Naive B cell (primary cell): ENCODE measurements around the gene NLRC3. TPM values are rescaled to one million over a fixed set of nuclear protein-coding genes. Genes with fewer than 3 reads are reported as not detected.

ENCODE experiments used
- ATAC-seq, 2 donors: fragments of 150-1000 bp; cut with Tn5 transposase; 2 replicates each; pipeline ENCODE4 v1.10.0; 2021; ENCODE audit warnings: low read depth in 2 of 2, mild to moderate bottlenecking in 2 of 2, moderate library complexity in 2 of 2
- DNase-seq: peaks from one replicate; pipeline ENCODE4 v3.0.0; 2022
- H3K27ac Mint-ChIP-seq, 6 donors: one replicate each; pipeline ENCODE4 v1.8.0; 2020 to 2022; ENCODE audit warnings: mild to moderate bottlenecking in 6 of 6, mixed read lengths in 6 of 6, moderate library complexity in 5 of 6, inconsistent platforms in 2 of 6
- H3K27me3 Mint-ChIP-seq, 3 donors: one replicate each; pipeline ENCODE4 v1.8.0; 2021 to 2022; ENCODE audit warnings: mixed read lengths in 3 of 3, mild to moderate bottlenecking in 1 of 3
- H3K36me3 Mint-ChIP-seq, 2 donors: one replicate each; pipeline ENCODE4 v1.8.0; 2020 to 2022; ENCODE audit warnings: mixed read lengths in 2 of 2, inconsistent platforms in 1 of 2, mild to moderate bottlenecking in 1 of 2
- H3K4me1 Mint-ChIP-seq, 3 donors: one replicate each; pipeline ENCODE4 v1.8.0; 2020 to 2022; ENCODE audit warnings: mixed read lengths in 3 of 3, inconsistent platforms in 1 of 3, mild to moderate bottlenecking in 1 of 3, moderate library complexity in 1 of 3
- H3K4me3 Mint-ChIP-seq, 8 donors: one replicate each; pipeline ENCODE4 v1.8.0; 2020 to 2022; ENCODE audit warnings: mild to moderate bottlenecking in 8 of 8, mixed read lengths in 8 of 8, moderate library complexity in 8 of 8, inconsistent platforms in 2 of 8
- H3K9me3 Mint-ChIP-seq, 7 donors: one replicate each; pipeline ENCODE4 v1.8.0; 2020 to 2022; ENCODE audit warnings: mixed read lengths in 7 of 7, mild to moderate bottlenecking in 5 of 7, inconsistent platforms in 2 of 7, moderate library complexity in 1 of 7
- polyA plus RNA-seq, 6 donors: library from polyadenylated mRNA; unstranded; fragments of 300-500 nt; fragmentation: Illumina TruSeq; gene quantifications; one replicate each; pipeline ENCODE4 v1.2.3, GENCODE V29; 2021; ENCODE audit warnings: low read depth in 6 of 6

Gene NLRC3
- polyA plus RNA-seq, 6 donors from 2014 or later = 7.9 to 20.8 (median 11.2) TPM

DNA sequence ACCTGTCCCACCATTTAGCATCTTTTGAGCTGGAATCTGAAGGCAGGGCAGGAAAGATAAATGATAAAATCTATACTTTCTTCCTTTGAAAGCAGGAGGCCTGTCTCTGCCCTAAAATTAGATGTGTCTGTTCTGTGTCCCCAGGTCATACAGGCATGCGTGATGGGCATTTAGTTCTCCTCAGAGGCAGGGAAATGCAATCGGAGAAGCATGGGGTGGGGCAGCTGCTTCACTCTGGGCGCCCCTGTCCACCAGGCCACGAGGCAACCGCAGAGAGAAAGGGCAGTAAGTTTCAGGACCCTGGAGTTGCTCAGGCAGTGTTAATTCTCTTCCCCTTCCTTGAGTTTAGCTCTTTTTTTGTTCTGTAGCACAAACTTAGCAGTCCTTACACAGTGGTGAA is 51.3 kb downstream of the NLRC3 start:
- H3K27me3 Mint-ChIP-seq = no peaks in the 10 kb centered on the region
- peaks cover 2 to 4% of the 10 kb centered on the region in 2 donors for H3K36me3 Mint-ChIP-seq
- no peak for ATAC-seq

DNA sequence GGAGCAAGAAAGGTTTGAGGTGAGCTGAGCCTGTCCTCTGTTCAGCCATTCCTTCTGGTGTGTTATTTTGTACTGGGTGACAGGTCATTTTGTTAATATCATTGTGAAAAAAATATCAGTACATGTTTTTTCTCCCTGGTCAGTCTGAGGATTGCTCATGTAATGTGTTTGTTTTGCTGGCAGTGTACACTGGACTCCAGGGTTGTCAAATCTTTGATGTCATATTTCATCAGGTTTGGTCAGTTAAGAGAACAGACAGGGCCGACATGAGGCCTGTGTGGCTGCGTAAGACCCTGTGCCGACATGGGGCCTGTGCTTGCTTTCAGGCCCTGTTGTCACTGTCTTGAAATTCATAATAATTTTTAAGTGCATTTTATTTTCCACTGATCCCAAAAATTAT is 53.9 kb downstream of the NLRC3 start:
- Mint-ChIP-seq H3K4me3 (no peak overlapping the region), H3K36me3 (peaks cover 9 to 15% of the 10 kb centered on the region in 2 donors), H3K27me3 (no peaks in the 10 kb centered on the region), H3K4me1 (peaks cover 9 to 12% (median 12%) of the 10 kb centered on the region in 3 donors), H3K27ac (no peak overlapping the region), H3K9me3 (no peaks in the 10 kb centered on the region)
- DNase-seq (no peak), ATAC-seq (no peak)

More for the DNA sequence above, 51.3 kb downstream of the NLRC3 start:
- no peaks in the 10 kb centered on the region for H3K9me3 Mint-ChIP-seq
- H3K27ac Mint-ChIP-seq = peak overlapping the region in 1 of 6 donors; percentile 71
- H3K4me3 Mint-ChIP-seq = no peak overlapping the region
- DNase-seq = no peak
- H3K4me1 Mint-ChIP-seq = peaks cover 9 to 14% (median 13%) of the 10 kb centered on the region in 3 donors

DNA sequence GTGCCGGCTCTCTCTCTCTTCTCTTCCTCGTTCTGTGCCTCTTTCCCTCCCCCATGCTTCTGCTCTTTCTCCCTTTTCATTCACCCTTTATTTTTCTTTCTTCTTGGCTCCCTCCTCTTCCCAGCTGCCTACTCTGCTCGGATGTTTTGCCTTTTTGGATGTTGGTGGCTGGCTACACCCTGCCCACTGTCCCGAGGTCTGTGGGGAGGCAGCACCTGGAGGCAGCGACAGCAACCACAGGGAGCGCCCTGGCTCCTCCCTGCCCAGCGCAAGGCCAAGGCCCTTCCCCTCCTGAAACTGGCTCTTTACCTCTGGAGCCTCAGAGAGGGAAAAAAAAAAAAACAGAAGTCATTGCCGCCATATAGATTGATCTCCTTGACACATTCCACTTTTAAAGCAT is 56.4 kb downstream of the NLRC3 start:
- no peak overlapping the region for H3K4me3 Mint-ChIP-seq
- H3K36me3 Mint-ChIP-seq = peaks cover 9 to 26% of the 10 kb centered on the region in 2 donors
- H3K27ac Mint-ChIP-seq = peak overlapping the region in 1 of 6 donors; percentile 48
- H3K27me3 Mint-ChIP-seq = no peaks in the 10 kb centered on the region
- no peaks in the 10 kb centered on the region for H3K4me1 Mint-ChIP-seq
- ATAC-seq (no peak), DNase-seq (no peak)
- no peaks in the 10 kb centered on the region for H3K9me3 Mint-ChIP-seq

DNA sequence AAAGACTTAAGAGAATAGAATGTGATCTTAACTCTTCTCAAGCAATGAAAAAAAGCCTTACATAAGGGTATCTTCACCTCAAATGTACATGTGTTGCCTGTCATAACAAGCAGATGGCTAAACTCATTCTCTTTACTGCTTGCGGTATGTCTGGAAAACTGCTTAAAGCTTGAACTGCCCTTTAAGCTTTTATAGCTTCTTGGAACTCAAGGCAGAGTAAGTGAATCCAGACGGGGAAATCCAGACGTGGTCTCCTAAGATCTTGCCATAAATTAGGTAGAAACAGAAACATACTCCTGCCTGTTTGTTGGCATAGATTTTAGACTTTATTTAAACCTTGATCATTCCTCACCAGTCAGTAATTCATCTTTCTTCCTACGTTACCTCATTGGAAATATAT is 56.8 kb downstream of the NLRC3 start:
- ATAC-seq = no peak
- no peak for DNase-seq
- peaks cover 9 to 28% of the 10 kb centered on the region in 2 donors for H3K36me3 Mint-ChIP-seq
- H3K4me3 Mint-ChIP-seq = no peak overlapping the region
- H3K27me3 Mint-ChIP-seq = no peaks in the 10 kb centered on the region
- peak overlapping the region in 1 of 6 donors; percentile 48 for H3K27ac Mint-ChIP-seq
- no peaks in the 10 kb centered on the region for H3K4me1 Mint-ChIP-seq
- no peaks in the 10 kb centered on the region for H3K9me3 Mint-ChIP-seq

DNA sequence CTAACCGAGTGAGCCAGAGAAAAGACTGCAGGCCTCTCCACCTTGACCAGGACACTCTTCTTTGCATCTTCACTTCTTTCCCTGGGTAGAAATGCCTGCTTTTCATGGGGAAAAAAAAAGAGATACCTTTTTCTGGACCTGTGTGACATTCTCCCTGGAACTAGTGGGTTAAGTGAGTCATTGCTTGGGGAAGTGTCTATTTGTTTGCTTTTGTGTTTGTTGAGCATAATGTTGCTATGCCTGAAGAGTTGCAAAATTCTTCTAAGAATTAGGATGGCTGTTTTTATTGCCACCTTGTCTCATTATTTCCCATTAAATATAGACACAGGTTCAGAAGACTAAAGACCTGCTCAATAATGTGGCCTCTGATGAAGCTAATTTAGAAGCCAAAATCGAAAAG is 57.6 kb downstream of the NLRC3 start:
- H3K9me3 Mint-ChIP-seq = no peaks in the 10 kb centered on the region
- no peaks in the 10 kb centered on the region for H3K4me1 Mint-ChIP-seq
- H3K36me3 Mint-ChIP-seq = peaks cover 9 to 28% of the 10 kb centered on the region in 2 donors
- no peaks in the 10 kb centered on the region for H3K27me3 Mint-ChIP-seq
- ATAC-seq = no peak
- no peak overlapping the region for H3K4me3 Mint-ChIP-seq
- no peak for DNase-seq
- peak overlapping the region in 2 of 6 donors; percentile 41 to 42 for H3K27ac Mint-ChIP-seq

DNA sequence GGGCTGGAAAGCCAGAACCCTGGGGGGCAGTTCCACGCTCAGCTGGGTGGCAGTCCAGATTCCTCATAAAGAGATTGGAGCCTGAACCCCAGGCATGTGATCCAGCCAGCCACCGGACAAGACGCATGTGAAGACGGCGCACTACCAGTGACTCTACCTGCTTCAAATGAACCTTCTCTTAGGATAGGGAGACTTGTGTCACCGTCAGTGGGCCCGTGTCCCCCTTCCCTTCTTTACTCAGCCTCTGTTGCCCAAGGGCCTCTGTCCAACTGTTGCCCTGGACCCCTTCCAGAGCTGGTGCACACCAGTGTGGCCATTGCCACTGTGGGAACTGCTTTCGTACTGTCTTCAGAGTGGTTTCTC is 58.2 kb downstream of the NLRC3 start:
- DNase-seq (no peak), ATAC-seq (no peak)
- Mint-ChIP-seq H3K36me3 (peaks cover 9 to 29% of the 10 kb centered on the region in 2 donors), H3K27me3 (no peaks in the 10 kb centered on the region), H3K27ac (no peak overlapping the region), H3K4me1 (no peaks in the 10 kb centered on the region), H3K9me3 (no peaks in the 10 kb centered on the region), H3K4me3 (no peak overlapping the region)

DNA sequence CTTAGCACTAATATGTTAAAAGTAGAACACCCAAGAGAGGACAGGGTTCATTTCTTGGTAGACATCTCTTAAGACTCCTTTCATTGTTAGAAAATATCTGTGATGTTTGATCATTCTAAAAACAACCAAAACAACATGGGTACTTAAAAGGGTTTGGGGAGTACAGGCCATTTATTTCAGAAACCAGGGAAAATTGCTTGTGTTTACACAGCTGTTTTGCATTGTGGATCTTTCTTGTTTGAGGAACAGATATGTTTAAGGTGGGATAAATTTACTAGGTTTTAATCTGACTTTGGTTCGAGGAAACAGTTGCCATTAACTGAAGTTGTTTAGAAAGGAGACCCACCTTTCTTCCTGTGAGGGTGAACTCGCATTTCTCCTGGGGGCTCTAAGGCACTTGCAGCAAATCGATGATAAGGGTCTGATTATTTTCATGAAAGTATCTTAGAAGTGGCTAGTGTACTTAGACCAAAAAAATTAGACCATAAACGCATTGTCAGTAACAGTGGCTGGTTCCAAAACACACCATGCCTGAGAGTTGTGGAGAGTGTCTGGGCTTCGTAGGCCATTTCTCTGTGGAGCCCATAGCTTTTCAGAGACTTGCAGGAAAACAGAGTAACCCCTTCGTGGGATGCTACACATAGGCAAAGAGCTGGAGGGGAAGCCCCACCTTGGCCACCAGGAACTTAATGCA is 58.8 kb downstream of the NLRC3 start:
- no peak overlapping the region for H3K27ac Mint-ChIP-seq
- DNase-seq (no peak), ATAC-seq (no peak)
- H3K36me3 Mint-ChIP-seq = peaks cover 9 to 34% of the 10 kb centered on the region in 2 donors
- H3K9me3 Mint-ChIP-seq = no peaks in the 10 kb centered on the region
- no peak overlapping the region for H3K4me3 Mint-ChIP-seq
- no peaks in the 10 kb centered on the region for H3K27me3 Mint-ChIP-seq
- no peaks in the 10 kb centered on the region for H3K4me1 Mint-ChIP-seq

DNA sequence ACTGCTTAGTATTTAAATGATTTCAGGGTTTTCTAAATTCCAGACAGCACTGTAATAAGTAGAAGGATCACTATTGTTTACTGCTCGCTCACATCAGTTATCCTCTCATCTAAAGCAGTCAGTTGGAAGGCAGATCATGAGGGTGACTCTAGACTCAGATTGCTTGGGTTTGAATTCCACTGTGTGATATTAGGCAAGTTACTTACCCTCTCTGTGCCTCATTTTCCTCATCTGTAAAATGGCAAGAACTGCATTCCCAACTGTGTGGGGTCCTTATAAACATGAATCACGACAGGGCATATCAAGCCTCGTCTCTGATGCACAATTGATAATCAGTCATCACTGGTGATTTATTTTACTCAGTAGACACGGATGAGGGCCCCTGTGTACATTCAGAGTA is 61.3 kb downstream of the NLRC3 start:
- no peak overlapping the region for H3K4me3 Mint-ChIP-seq
- H3K27ac Mint-ChIP-seq = no peak overlapping the region
- H3K9me3 Mint-ChIP-seq = no peaks in the 10 kb centered on the region
- DNase-seq (no peak), ATAC-seq (no peak)
- H3K4me1 Mint-ChIP-seq = no peaks in the 10 kb centered on the region
- H3K27me3 Mint-ChIP-seq = no peaks in the 10 kb centered on the region
- peaks cover 12 to 37% of the 10 kb centered on the region in 2 donors for H3K36me3 Mint-ChIP-seq

DNA sequence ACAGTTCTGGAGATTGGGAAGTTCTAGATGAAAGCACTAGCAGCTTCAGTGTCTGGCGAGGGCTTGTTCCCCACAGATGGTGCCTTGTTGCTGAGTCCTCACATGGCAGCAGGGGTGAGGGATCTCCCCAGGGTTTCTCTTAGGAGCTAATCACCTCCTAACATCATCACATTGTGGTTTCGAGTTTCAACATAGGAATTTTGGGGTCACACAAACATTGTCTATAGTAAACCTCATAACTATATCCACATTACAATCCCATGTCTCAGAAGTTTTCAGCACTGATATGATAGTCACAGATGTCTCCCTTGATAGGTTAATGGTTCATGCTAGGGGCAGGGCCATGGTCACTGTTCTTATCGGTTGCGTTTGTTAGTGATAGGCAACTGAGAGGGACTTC is 62.6 kb downstream of the NLRC3 start:
- no peaks in the 10 kb centered on the region for H3K27me3 Mint-ChIP-seq
- peaks cover 12 to 34% of the 10 kb centered on the region in 2 donors for H3K36me3 Mint-ChIP-seq
- no peak overlapping the region for H3K4me3 Mint-ChIP-seq
- no peak overlapping the region for H3K27ac Mint-ChIP-seq
- no peaks in the 10 kb centered on the region for H3K4me1 Mint-ChIP-seq
- no peak for ATAC-seq
- DNase-seq = no peak
- no peaks in the 10 kb centered on the region for H3K9me3 Mint-ChIP-seq

DNA sequence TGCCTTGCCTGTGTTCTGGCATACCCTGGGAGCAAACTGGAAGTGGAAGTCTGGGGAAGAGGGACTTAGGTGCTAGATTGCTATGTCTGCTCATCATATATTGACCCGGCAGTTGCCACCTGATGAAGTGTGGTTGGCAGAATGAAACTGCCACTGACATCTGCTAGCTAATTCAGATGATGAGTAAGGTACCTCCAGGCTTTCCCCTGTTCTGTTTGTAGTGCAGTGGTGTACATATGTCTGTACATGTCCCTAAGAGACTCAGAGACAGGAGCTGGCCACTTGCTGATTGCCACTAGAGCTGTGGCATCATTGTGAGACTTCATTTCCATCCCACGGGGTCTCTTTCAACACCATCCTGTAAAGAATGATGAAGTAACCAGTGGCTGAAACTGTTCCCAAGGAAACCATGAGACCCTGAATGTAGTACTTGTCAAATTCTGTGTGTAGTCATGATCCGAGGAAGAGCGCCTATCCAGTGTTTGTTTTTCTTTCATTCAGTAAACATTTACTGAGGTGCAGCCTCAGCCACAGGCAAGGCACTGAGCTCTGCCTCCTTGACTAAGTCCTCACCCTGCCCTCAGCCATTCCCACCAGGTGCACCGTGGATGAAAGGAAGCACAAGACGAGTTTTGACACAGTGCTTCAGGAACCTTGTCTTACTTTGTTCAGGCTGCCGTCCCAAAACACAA is 63.2 kb downstream of the NLRC3 start:
- H3K9me3 Mint-ChIP-seq = no peaks in the 10 kb centered on the region
- no peaks in the 10 kb centered on the region for H3K27me3 Mint-ChIP-seq
- H3K4me3 Mint-ChIP-seq = no peak overlapping the region
- no peaks in the 10 kb centered on the region for H3K4me1 Mint-ChIP-seq
- H3K27ac Mint-ChIP-seq = no peak overlapping the region
- no peak for DNase-seq
- peaks cover 7 to 30% of the 10 kb centered on the region in 2 donors for H3K36me3 Mint-ChIP-seq
- no peak for ATAC-seq

DNA sequence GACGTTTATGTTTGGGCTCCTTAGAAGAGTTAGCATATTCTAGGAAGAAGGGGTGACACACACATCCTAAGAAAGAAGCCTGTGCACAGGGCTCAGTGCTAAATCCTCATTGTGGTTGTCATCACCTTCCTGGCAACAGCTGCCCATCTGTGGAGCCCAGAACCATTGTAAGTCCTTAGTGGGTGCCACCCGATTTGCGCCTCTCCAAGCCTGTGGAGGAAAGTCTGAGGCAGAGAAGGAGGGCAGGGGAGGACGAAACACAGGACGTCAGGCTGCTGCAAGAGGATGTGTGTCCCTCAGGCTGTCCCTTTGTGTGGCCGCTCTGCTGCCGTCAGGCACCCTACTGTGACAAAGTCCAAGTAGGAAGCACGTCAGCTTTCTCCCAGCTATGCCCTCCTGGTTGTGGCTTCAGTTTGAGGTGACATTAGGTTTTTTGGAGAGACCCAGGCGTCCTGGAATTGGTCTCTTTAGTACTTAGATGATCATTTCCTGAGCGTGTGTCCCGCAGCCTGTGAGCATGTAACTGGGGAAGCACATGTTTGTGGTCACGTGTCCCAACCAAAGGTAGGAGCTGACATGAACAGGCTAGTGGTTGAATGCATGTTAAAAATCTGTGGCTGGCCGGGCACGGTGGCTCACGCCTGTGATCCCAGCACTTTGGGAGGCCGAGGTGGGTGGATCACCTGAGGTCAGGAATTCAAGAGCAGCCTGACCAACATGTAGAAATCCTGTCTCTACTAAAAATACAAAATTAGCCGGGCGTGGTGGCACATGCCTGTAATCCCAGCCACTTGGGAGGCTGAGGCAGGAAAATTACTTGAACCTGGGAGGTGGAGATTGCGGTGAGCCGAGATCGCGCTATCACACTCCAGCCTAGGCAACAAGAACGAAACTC is 65.7 kb downstream of the NLRC3 start:
- Mint-ChIP-seq H3K4me3 (no peak overlapping the region), H3K27me3 (no peaks in the 10 kb centered on the region), H3K27ac (no peak overlapping the region), H3K36me3 (peaks cover 19 to 36% of the 10 kb centered on the region in 2 donors), H3K4me1 (peaks cover 0 to 4% (median 0%) of the 10 kb centered on the region in 3 donors), H3K9me3 (no peaks in the 10 kb centered on the region)
- DNase-seq = no peak
- ATAC-seq = no peak

DNA sequence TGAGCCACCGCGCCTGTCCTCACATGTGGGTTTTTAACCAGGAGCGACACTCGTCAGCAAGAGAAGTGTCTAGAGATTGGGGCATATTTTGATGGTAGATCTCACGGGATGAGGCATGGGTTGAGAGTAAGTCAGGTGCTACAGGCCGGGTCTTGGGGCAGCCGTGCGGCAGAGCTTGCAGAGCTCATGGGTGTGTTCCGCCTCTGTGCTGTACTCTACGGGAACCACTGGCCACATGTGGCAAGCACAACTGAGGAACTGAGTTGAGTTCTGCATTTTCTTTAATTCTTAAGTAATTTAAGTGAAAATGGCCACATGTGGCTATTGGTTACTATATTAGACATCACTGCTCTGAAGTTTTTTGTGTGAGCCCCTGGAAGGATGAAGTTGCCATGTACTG is 66.8 kb downstream of the NLRC3 start:
- peaks cover 0 to 4% (median 0%) of the 10 kb centered on the region in 3 donors for H3K4me1 Mint-ChIP-seq

DNA sequence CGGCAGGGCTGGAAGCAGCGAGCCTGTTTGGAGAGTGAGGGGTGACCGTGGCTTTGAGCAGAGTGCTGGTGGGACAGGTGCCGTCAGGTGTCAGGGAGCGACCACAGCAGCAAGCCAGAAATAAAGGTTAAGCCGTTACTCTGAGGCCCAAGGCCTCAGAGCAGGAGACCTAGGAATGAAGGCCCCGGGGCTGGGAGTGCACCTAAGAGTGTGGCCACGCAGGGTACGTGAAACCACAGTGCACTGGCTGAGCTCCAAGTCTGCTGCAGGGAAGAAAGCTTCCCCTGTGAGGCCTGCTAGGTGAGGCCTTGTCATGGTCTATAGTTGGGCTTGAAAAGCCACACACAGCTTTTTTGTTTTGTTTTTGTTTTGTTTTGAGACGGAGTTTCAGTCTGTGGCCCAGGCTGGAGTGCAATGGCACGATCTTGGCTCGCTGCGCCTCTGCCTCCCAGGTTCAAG is 67.7 kb downstream of the NLRC3 start:
- H3K36me3 Mint-ChIP-seq = peaks cover 25 to 28% of the 10 kb centered on the region in 2 donors
- peak overlapping the region in 2 of 6 donors; percentile 11 to 32 for H3K27ac Mint-ChIP-seq
- no peaks in the 10 kb centered on the region for H3K27me3 Mint-ChIP-seq
- H3K4me1 Mint-ChIP-seq = peaks cover 0 to 4% (median 0%) of the 10 kb centered on the region in 3 donors
- ATAC-seq (no peak), DNase-seq (no peak)
- no peaks in the 10 kb centered on the region for H3K9me3 Mint-ChIP-seq
- H3K4me3 Mint-ChIP-seq = no peak overlapping the region

More for the DNA sequence above, 66.8 kb downstream of the NLRC3 start:
- DNase-seq = no peak
- Mint-ChIP-seq H3K36me3 (peaks cover 25 to 28% of the 10 kb centered on the region in 2 donors), H3K4me3 (no peak overlapping the region), H3K9me3 (no peaks in the 10 kb centered on the region), H3K27me3 (no peaks in the 10 kb centered on the region), H3K27ac (peak overlapping the region in 1 of 6 donors; percentile 74)
- ATAC-seq = no peak
